HG03520 (cell line): Measurements from ENCODE around the gene MMP20.
"Not testable (repeated sequence)": the region's sequence is repeated elsewhere in the genome, so short reads cannot be mapped to it uniquely, and the experiment has no call there.

Experiments used
- ATAC-seq: cut with Tn5 transposase; IDR thresholded peaks from one replicate; pipeline ENCODE4 v1.9.1; 2021; ENCODE audit warnings: mild to moderate bottlenecking, moderate library complexity; ENCODE audit not compliant: unreplicated experiment

Gene MMP20

GRCh38 chr11:102625177-102625576, at the start of gene MMP20:
TSS of gene MMP20 (minus strand) at chr11:102625332. CDS start at chr11:102625319, 13 bp downstream.
- ATAC-seq = no peak

GRCh38 chr11:102669664-102670063, 44.5 kb upstream of the MMP20 start:
- peak; percentile 76 for ATAC-seq

GRCh38 chr11:102666331-102666957, 41.3 kb upstream of the MMP20 start:
- peak; percentile 36 for ATAC-seq

GRCh38 chr11:102664001-102664752, 39.0 kb upstream of the MMP20 start:
- ATAC-seq = peak; percentile 68

- no peak for ATAC-seq
These were observed 37.5 kb upstream of the MMP20 start for GRCh38 chr11:102662607-102663006.

- ATAC-seq = no peak
These were observed 35.9 kb upstream of the MMP20 start for GRCh38 chr11:102661040-102661439.

GRCh38 chr11:102656528-102656927, 31.4 kb upstream of the MMP20 start:
- no peak for ATAC-seq

- no peak for ATAC-seq
These were observed 30.4 kb upstream of the MMP20 start for GRCh38 chr11:102655547-102655946.

- no peak for ATAC-seq
These were observed 29.6 kb upstream of the MMP20 start for GRCh38 chr11:102654761-102655160.

- ATAC-seq = no peak
These were observed 28.7 kb upstream of the MMP20 start for GRCh38 chr11:102653744-102654291.

GRCh38 chr11:102647430-102647829, 22.3 kb upstream of the MMP20 start:
- no peak for ATAC-seq

GRCh38 chr11:102643941-102644340, 18.8 kb upstream of the MMP20 start:
- no peak for ATAC-seq

GRCh38 chr11:102640946-102641345, 15.8 kb upstream of the MMP20 start:
- ATAC-seq = no peak

- ATAC-seq = no peak
These were observed 14.5 kb upstream of the MMP20 start for GRCh38 chr11:102639656-102640055.

- ATAC-seq = no peak
These were observed 12.6 kb upstream of the MMP20 start for GRCh38 chr11:102637731-102638130.

GRCh38 chr11:102633385-102634026, 8.4 kb upstream of the MMP20 start:
- no peak for ATAC-seq

GRCh38 chr11:102632026-102632425, 6.9 kb upstream of the MMP20 start:
- no peak for ATAC-seq

- ATAC-seq = no peak
These were observed 5.7 kb upstream of the MMP20 start for GRCh38 chr11:102630598-102631448.

GRCh38 chr11:102629908-102630307, 4.8 kb upstream of the MMP20 start:
- not testable (repeated sequence) for ATAC-seq

GRCh38 chr11:102626676-102627075, 1.5 kb upstream of the MMP20 start:
- ATAC-seq = no peak

GRCh38 chr11:102623998-102624397, 1.1 kb downstream of the MMP20 start:
- ATAC-seq = no peak
